BLaER1 (cell line): Measurements from ENCODE around the gene DNASE1L3.

Experiments
- H3K27ac ChIP-seq: shearing (Covaris generic); formaldehyde crosslinking; 2 replicates; pipeline ENCODE4 v1.8.1; 2022
- H3K27me3 ChIP-seq: shearing (Covaris generic); formaldehyde crosslinking; 2 replicates; pipeline ENCODE4 v1.8.1; 2022
- H3K36me3 ChIP-seq: shearing (Covaris generic); formaldehyde crosslinking; 2 replicates; pipeline ENCODE4 v1.8.1; 2022
- H3K4me1 ChIP-seq: shearing (Covaris generic); formaldehyde crosslinking; 2 replicates; pipeline ENCODE4 v1.8.1; 2022
- H3K4me2 ChIP-seq: shearing (Covaris generic); formaldehyde crosslinking; 2 replicates; pipeline ENCODE4 v1.8.1; 2022
- H3K4me3 ChIP-seq: shearing (Covaris generic); formaldehyde crosslinking; 2 replicates; pipeline ENCODE4 v1.8.1; 2022
- H3K9ac ChIP-seq: shearing (Covaris generic); formaldehyde crosslinking; 2 replicates; pipeline ENCODE4 v1.8.1; 2022
- H3K9me3 ChIP-seq: shearing (Covaris generic); formaldehyde crosslinking; 2 replicates; pipeline ENCODE4 v1.8.1; 2022
- H4K20me1 ChIP-seq: shearing (Covaris generic); formaldehyde crosslinking; 2 replicates; pipeline ENCODE4 v1.8.1; 2022
- Cebpa-rat ChIP-seq: shearing (Covaris generic); IDR thresholded peaks from 2 replicates; pipeline ENCODE4 v1.8.1; 2022

DNASE1L3 gene

DNA sequence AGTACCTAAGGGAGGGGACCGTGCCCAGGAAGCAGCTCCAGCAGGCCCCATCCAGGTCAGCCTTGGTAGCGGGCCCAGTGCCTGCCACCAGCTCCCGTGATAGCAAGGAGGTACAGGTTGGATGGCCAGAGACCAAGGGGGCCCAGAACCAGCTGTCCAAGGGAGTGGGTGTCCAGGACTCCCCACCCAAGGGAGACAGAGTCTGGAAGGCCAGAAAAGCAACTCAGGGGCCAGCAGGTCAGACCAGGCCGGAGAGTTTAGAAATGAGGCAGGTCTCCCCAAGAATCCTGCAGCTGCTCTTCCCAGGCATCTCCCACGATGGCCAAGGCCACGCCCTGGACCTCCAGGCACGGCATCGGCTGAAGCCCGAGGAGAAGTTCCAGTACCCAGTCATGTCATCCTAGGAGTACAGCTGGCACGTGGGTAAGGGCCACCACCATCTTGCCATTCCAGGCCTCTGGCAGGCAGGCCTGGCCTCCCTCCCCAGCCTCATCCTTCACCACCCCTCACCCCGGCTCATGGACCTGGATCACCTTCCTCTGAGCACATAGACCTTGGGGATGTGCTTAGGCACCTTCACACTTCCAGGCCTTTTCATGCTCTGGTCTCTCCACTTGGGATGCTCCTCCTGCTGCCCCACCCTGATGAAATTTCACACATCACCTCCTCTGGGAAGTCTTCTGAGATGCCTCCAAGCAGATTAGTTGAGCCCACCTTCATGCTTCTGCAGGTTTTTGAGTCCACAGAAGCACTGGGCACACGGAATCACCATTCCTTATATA is 30.5 kb downstream of the DNASE1L3 start:
- Histone ChIP-seq H3K9ac (no peak overlapping the region), H3K9me3 (no peaks in the 10 kb centered on the region), H3K36me3 (no peaks in the 10 kb centered on the region), H3K27me3 (peaks cover 3% of the 10 kb centered on the region; the same call in 1 of the 2 replicates), H3K4me2 (no peak overlapping the region), H3K27ac (no peak overlapping the region), H3K4me1 (peaks cover 9% of the 10 kb centered on the region), H4K20me1 (no peaks in the 10 kb centered on the region), H3K4me3 (no peak overlapping the region)
- TF ChIP-seq Cebpa-rat, result no peak

DNA sequence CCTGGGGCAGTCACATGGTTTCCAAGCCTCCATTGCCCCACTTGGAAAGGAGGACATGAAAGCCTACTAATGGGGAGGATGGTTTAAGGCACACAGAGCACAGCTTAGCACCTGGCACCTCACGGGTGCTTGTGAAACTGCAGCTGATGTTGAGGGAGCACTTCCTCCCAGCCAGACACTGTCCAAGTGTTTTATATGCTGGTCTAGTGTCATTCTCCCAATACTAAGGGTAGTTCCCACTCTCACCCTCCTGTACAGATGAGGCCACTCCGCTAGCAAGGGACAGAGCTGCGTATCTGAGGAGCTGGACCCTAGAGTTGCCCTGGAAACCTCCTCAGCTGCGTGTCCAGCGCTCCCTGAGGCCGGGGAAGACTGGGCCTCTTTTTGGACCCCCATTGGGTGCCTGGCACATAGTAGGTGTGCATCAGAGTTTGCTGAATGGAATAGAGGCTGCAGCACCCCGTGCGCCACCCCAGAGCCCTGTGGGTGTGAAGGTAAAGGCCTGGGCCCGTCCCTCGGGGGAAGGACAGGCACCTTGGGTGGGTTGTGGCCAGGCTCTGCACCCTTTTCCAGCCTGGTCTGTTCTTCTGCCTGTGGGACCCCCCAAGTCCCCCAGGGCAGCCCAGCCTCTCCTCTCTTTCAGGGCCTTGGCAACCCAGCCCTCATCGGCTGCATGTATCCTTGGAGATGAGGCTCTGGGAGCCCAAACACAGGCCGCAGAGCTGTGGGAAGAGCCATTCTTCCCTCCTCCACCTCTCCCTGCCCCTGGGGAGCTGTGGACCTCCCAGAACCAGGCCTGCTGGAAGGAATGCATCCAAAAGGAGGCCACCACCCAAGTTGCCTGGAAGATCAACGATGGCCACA is 31.3 kb downstream of the DNASE1L3 start:
- TF ChIP-seq Cebpa-rat, result no peak
- H3K4me1 ChIP-seq, result peaks cover 9% of the 10 kb centered on the region

GRCh38 chr3:58178528-58179234 is 32.1 kb downstream of the DNASE1L3 start:
- no peak for TF ChIP-seq Cebpa-rat
- H3K27me3 ChIP-seq, result peaks cover 3% of the 10 kb centered on the region; the same call in 1 of the 2 replicates
- peak overlapping the region; percentile 90 for H3K4me2 ChIP-seq
- H3K36me3 ChIP-seq, result no peaks in the 10 kb centered on the region
- H3K9ac ChIP-seq, result no peak overlapping the region
- H3K27ac ChIP-seq, result no peak overlapping the region; the same call in 1 of the 2 replicates
- H4K20me1 ChIP-seq, result no peaks in the 10 kb centered on the region
- H3K4me1 ChIP-seq, result peaks cover 9% of the 10 kb centered on the region
- no peak overlapping the region for H3K4me3 ChIP-seq
- no peaks in the 10 kb centered on the region for H3K9me3 ChIP-seq

More for the DNA sequence above, 31.3 kb downstream of the DNASE1L3 start:
- Histone ChIP-seq H3K27ac (no peak overlapping the region), H3K9ac (no peak overlapping the region), H4K20me1 (no peaks in the 10 kb centered on the region), H3K36me3 (no peaks in the 10 kb centered on the region), H3K27me3 (peaks cover 3% of the 10 kb centered on the region; the same call in 1 of the 2 replicates), H3K4me2 (no peak overlapping the region), H3K4me3 (no peak overlapping the region), H3K9me3 (no peaks in the 10 kb centered on the region)

DNA sequence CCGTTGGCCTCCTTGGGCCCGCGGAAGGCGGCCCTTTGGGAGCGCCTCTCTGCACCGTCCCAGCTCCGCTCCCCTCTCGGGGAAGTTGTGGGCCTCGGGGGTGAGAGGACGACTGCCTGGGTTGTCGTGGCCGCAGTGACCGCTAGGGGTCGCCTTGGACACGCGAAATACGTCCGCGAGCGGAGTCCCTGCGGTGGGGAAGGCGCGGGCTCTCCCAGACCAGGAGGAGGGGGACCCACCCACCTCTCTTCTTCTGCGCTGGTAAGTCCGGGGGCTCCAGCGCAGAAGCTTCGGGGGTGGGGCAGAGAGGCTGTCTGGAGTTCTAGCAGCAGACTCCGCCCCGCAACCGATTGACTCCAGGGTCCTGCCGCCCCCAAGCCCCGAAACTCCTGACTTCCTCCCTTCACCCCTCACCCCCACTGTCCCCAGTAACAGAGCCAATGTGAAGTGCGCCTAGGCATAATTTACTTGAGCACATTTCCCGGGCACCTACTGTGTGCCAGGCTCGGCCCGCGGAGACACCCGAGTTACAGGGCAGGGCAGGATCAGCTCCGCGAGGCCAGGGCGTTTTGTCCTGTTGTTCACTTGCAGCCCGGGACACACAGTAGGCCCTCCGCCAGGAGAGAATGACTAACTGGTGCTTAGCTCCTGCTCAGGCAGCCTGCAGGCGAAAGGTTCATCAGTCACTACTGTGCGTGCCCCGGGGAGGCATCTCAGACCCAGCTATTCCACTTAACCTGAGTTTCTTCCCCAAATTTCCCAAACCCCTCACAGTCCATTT is 32.8 kb downstream of the DNASE1L3 start:
- no peaks in the 10 kb centered on the region for H3K9me3 ChIP-seq
- peak overlapping the region; percentile 90 for H3K4me2 ChIP-seq
- peaks cover 15% of the 10 kb centered on the region for H3K4me1 ChIP-seq
- H3K9ac ChIP-seq, result peak overlapping the region; percentile 64; the same call in 1 of the 2 replicates
- no peaks in the 10 kb centered on the region for H3K36me3 ChIP-seq
- H3K27me3 ChIP-seq, result peaks cover 3% of the 10 kb centered on the region; the same call in 1 of the 2 replicates
- H3K27ac ChIP-seq, result peak overlapping the region; percentile 11; the same call in 1 of the 2 replicates
- no peaks in the 10 kb centered on the region for H4K20me1 ChIP-seq
- no peak for TF ChIP-seq Cebpa-rat
- peak overlapping the region; percentile 65 for H3K4me3 ChIP-seq

DNA sequence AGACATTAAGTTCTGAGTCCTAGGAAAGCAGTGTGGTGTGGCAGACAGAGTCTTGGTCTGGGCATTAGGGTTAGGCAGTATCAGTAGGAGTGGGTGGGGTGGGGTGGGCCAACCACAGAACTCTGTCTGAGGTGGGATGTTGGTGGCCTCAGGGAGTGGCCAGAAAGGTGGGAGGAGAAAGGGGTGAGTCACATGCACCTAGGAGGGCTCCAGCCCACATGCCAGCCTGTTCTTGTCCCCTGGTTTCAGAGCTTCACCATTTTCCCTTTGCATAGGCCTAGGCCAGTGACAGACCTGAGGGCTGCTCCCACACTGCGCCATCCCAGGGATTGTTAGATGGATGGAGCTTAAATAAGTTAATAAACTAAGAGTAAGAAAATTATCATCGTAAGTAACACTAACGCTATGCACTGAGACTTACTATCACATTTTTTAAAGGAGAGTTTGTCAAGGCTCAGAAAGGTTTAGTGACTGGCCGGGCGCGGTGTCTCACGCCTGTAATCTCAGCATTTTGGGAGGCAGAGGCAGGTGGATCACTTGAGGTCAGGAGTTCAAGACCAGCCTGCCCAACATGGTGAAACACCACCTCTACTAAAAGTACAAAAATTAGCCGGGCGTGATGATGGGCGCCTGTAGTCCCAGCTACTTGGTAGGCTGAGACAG is 33.8 kb downstream of the DNASE1L3 start:
- Histone ChIP-seq H3K27me3 (peaks cover 3% of the 10 kb centered on the region; the same call in 1 of the 2 replicates), H4K20me1 (no peaks in the 10 kb centered on the region), H3K9ac (no peak overlapping the region), H3K4me1 (peaks cover 15% of the 10 kb centered on the region), H3K36me3 (peaks cover 1% of the 10 kb centered on the region; the same call in 1 of the 2 replicates), H3K4me2 (peak overlapping the region; percentile 90), H3K27ac (no peak overlapping the region), H3K4me3 (peak overlapping the region; percentile 65; the same call in 1 of the 2 replicates), H3K9me3 (no peaks in the 10 kb centered on the region)
- TF ChIP-seq Cebpa-rat, result no peak

GRCh38 chr3:58176185-58176530 is 34.6 kb downstream of the DNASE1L3 start:
- H3K27me3 ChIP-seq, result peaks cover 3% of the 10 kb centered on the region; the same call in 1 of the 2 replicates
- peaks cover 15% of the 10 kb centered on the region for H3K4me1 ChIP-seq
- TF ChIP-seq Cebpa-rat, result no peak
- H3K9ac ChIP-seq, result no peak overlapping the region
- no peak overlapping the region for H3K27ac ChIP-seq
- no peak overlapping the region for H3K4me2 ChIP-seq
- H3K9me3 ChIP-seq, result no peaks in the 10 kb centered on the region
- H3K4me3 ChIP-seq, result no peak overlapping the region
- no peaks in the 10 kb centered on the region for H4K20me1 ChIP-seq
- H3K36me3 ChIP-seq, result peaks cover 9% of the 10 kb centered on the region

DNA sequence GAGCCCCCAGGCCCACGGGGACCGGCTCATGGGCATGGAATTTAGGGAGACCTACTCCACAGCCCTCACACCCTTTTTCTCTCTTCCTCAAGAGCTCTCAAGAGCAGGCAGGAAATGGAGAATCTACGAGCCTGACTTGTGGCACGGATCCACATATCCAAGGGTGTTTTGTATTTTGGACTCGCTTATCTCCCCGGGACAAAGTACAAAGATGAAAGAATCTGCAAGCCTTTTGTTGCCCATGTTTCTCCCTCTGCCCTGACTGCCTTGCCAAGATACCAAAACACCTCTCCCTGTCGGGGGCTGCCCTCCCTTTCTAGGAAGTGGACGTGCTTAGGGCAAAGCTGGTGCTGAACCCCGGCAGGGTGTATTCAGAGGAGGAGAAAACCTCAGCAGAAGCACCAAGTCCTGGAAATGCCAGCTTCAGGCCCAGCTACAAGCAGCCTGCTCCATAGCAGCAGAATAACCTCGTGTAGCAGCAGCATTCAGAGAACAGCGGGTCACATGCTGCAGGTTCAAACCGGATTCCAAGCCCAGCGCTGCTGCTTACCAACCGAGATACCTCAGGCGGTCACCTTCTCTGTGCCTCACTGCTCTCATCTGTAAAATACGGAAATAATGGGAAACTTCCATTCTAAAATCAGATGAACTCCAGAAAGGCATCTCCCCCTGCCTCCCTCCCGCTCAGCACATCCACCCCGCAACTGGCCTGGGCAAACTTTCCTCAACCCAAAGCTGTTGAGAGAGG is 35.2 kb downstream of the DNASE1L3 start:
- Histone ChIP-seq H4K20me1 (no peaks in the 10 kb centered on the region), H3K27me3 (peaks cover 3% of the 10 kb centered on the region; the same call in 1 of the 2 replicates), H3K4me3 (no peak overlapping the region), H3K27ac (0 out of 2 replicates have a peak overlapping the region, but pooled peaks have one; percentile 6), H3K9ac (no peak overlapping the region), H3K4me2 (no peak overlapping the region), H3K4me1 (peaks cover 15% of the 10 kb centered on the region), H3K9me3 (no peaks in the 10 kb centered on the region), H3K36me3 (peaks cover 15% of the 10 kb centered on the region)
- no peak for TF ChIP-seq Cebpa-rat

DNA sequence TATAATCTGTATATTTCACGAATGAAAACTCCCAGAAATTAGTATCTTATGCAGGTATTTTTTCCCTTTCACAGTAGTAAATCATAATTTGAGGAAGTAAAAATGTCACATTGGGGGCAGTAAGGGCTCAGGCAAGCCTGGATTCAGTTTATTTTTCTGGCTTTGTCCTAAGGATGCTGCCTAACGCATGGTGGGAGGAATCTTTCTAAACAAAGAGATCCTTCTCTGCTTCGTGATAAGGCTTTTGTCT is 35.7 kb downstream of the DNASE1L3 start:
- H3K4me2 ChIP-seq, result no peak overlapping the region
- H3K9me3 ChIP-seq, result no peaks in the 10 kb centered on the region
- peaks cover 20% of the 10 kb centered on the region for H3K36me3 ChIP-seq
- no peaks in the 10 kb centered on the region for H4K20me1 ChIP-seq
- peaks cover 15% of the 10 kb centered on the region for H3K4me1 ChIP-seq
- H3K4me3 ChIP-seq, result no peak overlapping the region
- no peak overlapping the region for H3K9ac ChIP-seq
- 0 out of 2 replicates have a peak overlapping the region, but pooled peaks have one; percentile 6 for H3K27ac ChIP-seq
- peaks cover 3% of the 10 kb centered on the region; the same call in 1 of the 2 replicates for H3K27me3 ChIP-seq
- TF ChIP-seq Cebpa-rat, result no peak
